Keratinocyte (primary cell): ENCODE results near the gene TP53I13.

Source experiments
- EZH2 ChIP-seq: IDR thresholded peaks from one replicate; pipeline ENCODE4 v1.6.1; 2012; ENCODE audit warnings: inconsistent platforms, mild to moderate bottlenecking, low read length, moderate library complexity
- TF ChIP-seq, protein P1 (sequence below), 3 experiments: IDR thresholded peaks in 1 of 3; conservative IDR thresholded peaks in 1 of 3; optimal IDR thresholded peaks in 1 of 3; 2 replicates in 2 of 3; 3 replicates in 1 of 3; pipeline versions ENCODE3 to v1.5.1; 2011; ENCODE audit warnings: low read length in 3 of 3, mild to moderate bottlenecking in 3 of 3, moderate library complexity in 2 of 3, control low read depth in 1 of 3, inconsistent platforms in 1 of 3; ENCODE audit not compliant: insufficient read depth in 2 of 3; ENCODE audit errors: extremely low read depth in 1 of 3

GRCh38 chr17:29557085-29557738 lies 11.3 kb upstream of the TP53I13 start:
- no peak for TF ChIP-seq EZH2
- TF ChIP-seq, protein P1, sequence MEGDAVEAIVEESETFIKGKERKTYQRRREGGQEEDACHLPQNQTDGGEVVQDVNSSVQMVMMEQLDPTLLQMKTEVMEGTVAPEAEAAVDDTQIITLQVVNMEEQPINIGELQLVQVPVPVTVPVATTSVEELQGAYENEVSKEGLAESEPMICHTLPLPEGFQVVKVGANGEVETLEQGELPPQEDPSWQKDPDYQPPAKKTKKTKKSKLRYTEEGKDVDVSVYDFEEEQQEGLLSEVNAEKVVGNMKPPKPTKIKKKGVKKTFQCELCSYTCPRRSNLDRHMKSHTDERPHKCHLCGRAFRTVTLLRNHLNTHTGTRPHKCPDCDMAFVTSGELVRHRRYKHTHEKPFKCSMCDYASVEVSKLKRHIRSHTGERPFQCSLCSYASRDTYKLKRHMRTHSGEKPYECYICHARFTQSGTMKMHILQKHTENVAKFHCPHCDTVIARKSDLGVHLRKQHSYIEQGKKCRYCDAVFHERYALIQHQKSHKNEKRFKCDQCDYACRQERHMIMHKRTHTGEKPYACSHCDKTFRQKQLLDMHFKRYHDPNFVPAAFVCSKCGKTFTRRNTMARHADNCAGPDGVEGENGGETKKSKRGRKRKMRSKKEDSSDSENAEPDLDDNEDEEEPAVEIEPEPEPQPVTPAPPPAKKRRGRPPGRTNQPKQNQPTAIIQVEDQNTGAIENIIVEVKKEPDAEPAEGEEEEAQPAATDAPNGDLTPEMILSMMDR (optimal IDR thresholded peaks at IDR 0.05 in 1 of 3, IDR thresholded peaks at IDR 0.05 in 1 of 3, conservative IDR thresholded peaks at IDR 0.05 in 1 of 3; ENCODE audit: extremely low read depth in 1 of 3, insufficient read depth in 2 of 3, low read length in 3 of 3) = no peak
